SK-N-DZ (cell line): ENCODE results near the gene NEDD8.

Experiments
- DNase-seq: peaks from one replicate; pipeline ENCODE4 v3.0.0-alpha.2; 2015; ENCODE audit warnings: low spot score
- small RNA-seq, 2 experiments: library from RNA; depleted of rRNA; stranded (forward); fragments of <200 nt; gene quantifications; one replicate each; pipeline ENCODE3, GENCODE V24; 2014

The NEDD8 gene

DNA sequence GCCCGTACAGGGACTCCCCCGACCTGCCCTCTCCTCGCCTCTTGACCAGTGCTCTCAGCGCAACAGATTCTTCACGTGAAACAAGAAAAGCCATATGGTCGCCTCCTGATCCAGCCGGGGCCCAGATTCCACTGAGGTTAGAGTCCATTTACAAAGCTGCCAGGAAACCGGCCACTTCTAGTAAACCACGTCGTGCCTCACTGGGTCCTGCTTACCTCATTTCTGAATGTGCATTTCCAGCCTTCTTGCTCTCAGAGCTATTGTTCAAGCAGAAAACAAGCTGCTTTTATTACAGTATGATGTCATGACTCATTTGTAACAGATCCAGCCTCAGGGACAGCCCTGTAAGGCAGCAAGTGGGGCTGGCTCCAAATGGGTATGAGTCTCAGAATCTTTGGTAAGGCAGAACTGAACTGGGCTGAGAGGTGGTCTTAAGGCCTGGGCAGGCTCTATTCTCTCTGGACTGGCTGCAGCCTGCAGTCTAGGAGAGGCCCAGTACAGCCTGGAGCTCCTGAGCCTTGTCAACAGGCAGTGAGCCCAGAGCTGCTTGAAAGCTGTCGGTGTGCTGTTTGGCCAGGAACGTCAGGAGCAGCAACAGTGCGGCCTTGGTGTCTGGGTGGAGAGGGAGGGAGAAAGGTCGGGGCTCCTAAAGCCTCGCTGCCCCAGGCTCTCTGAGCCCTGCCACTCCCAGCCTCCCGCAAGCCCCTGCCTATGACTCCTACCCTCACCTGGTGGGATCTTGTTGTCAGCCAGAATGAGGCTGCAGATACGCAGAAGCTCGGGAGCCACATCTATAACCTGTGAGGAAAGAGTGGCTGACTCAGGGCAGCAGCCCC, 52.0 kb downstream of the NEDD8 start:
- DNase-seq, result no peak

DNA sequence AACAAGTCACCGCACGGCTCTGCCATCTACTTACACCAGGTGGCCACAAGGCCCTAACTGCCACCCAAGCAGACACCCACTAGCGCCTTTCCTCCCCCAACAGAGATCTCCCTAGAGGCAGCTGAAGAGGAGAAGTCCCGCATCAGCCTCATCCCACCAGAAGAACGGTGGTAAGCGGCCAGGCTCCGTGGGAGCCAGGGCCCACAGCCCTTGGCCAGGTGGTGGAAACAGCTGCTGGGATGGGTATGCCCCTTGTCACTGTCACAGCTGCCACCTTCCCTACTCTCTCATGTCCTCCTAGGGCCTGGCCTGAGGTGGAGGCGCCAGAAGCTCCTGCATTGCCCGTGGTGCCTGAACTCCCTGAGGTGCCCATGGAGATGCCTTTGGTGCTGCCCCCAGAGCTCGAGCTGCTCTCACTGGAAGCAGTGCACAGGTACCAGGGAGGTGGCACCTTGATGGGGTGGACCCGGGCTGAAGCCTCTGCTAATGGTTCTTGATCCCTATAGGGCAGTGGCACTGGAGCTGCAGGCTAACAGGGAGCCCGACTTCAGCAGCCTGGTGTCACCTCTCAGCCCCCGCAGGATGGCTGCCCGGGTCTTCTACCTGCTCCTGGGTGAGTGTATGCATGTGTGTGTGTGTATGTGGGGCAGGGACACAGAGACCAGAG, 52.7 kb downstream of the NEDD8 start:
- no peak for DNase-seq

DNA sequence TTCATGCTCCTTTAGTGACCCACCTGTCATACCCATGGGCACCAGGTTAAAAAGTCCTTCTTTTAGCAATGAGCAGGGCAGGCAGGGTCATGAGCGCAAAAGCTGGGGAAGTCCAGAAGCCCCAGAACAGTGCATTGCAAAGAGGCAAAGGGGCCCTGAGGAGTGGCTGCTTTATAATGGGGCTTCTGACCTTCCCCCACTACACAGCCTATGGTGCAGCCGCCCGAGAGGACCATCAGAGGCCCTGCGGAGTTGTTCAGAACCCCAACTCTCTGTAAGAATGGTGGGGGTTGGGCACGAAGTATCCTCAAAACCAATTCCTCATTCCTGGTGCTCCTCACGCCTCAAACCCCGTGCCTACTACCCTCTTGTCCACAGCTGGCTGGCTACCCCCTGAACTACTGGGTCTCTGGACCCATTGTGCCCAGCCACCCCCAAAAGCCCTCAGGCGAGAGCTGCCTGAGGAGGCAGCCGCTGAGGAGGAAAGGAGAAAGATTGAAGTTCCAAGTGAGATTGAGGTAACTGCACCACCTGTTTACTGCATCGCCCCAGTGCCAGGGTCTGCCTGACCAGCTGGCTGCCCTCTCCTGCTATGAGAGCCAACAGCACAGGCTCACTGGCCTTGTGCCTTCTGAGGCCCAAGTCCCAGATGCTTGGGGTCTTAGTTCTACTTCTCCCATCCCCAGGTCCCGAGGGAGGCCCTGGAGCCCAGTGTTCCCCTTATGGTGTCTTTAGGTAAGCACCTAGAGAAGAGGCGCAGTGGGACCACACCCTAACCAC, 53.6 kb downstream of the NEDD8 start:
- no peak for DNase-seq

DNA sequence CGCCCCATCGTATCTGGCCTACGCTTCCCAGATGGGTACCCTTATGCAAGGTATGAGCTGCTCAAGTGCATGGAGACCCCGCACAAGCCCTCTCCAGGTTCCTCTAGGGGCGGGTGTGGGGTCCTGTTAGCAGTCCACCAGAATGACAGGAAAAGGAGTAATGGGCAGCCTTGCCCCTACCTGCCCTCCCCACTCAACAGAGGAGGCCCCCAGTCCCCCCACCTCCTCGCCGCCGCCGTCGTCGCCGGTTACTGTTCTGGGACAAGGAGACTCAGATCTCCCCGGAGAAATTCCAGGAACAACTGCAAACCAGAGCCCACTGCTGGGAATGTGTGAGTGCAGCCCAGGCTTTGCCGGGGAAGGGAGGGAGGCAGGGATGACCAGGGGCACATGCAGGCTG, 54.3 kb downstream of the NEDD8 start:
- DNase-seq, result no peak

DNA sequence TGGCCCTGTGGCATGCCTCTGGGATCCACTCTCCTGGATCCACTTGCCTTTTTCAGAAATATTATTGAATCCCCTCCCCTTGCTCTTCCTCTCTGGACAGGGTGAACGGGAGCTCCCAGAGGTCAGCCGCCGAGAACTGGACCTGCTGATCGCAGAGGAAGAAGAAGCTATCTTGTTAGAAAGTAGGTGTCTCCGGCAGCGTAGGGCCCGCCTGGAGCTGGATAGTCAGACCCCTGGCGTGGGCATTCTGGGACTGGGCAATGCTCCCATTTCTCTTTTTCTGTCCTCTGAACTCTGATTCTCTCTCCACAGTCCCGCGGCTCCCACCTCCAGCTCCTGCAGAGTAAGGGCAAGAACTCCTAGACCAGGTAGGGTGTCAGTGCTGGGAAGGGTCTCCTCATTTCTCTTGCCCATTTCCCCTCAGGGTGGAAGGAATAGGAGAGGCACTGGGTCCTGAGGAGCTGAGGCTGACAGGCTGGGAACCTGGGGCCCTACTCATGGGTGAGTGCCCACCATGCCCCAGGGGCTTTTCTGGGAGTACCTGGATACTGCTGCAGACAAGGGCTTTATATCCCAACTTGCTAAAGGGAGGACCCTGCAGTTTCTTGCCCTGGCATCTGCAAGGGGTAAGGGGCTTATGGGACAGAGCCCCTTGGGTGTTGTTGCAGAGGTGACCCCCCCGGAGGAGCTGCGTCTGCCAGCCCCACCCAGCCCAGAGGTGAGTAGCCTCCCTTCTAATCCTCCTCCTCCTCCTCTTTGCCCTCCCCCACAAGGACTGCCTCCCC, 54.9 kb downstream of the NEDD8 start:
- no peak for DNase-seq

DNA sequence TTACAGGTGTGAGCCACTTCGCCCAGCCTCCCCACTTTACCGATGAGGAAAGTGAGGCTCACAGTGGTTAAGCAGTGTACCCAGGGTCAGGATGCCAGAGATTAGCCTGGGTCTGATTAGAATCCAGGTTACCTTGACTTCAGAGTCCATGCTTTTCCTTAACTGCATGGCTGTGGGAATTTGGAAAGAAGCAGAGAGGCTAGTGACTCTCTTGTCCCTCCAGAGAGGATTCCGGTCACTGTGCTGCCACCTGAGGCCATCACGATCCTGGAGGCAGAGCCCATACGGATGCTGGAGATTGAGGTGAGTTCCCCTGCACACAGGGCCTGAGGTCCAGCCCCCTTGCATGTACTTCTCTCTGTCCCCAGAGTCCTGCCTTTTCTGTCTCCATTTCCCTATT, 55.6 kb downstream of the NEDD8 start:
- DNase-seq, result no peak

DNA sequence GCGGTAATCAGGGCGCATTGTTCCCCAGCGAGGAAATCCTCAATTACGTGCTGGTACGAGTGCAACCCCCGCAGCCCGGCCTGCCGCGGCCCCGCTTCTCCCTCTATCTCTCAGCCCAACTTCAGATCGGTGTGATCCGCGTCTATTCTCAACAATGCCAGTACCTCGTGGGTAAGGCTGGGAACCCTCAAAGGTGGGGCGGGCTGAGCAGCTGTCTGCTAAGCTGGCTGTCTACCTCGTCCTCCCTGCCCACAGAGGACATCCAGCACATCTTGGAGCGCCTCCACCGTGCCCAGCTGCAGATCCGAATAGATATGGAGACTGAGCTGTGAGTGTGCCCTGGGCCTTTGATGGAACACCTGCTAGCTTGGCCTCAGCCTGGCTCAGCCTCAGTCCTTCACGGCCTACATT, 59.3 kb downstream of the NEDD8 start:
- DNase-seq, result no peak

DNA sequence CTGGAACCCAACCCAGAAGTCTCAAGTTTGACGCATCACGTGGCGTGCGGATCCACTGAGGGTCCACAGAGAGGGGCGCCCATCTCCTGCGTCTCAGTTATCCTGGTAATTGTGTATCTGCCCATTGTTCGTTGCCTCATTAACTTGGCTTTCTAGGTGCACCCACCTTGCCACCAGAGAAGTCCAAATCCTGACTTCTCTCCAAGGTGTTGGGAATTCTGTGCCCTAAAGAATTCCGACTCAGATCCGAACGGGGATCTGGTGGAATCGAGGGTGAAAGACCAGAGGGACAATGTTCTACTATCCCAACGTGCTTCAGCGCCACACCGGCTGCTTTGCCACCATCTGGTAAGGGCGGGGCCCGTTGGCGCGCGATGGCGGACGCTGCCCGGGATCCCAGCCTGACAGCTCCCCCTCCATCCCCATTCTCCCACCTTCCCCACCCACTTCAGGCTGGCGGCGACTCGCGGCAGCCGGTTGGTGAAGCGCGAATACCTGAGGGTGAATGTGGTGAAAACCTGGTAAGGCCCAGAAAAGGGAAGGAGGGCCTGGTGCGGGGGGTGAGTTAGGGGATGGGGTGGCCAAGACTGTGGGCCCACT, 59.8 kb downstream of the NEDD8 start:
- DNase-seq, result no peak

DNA sequence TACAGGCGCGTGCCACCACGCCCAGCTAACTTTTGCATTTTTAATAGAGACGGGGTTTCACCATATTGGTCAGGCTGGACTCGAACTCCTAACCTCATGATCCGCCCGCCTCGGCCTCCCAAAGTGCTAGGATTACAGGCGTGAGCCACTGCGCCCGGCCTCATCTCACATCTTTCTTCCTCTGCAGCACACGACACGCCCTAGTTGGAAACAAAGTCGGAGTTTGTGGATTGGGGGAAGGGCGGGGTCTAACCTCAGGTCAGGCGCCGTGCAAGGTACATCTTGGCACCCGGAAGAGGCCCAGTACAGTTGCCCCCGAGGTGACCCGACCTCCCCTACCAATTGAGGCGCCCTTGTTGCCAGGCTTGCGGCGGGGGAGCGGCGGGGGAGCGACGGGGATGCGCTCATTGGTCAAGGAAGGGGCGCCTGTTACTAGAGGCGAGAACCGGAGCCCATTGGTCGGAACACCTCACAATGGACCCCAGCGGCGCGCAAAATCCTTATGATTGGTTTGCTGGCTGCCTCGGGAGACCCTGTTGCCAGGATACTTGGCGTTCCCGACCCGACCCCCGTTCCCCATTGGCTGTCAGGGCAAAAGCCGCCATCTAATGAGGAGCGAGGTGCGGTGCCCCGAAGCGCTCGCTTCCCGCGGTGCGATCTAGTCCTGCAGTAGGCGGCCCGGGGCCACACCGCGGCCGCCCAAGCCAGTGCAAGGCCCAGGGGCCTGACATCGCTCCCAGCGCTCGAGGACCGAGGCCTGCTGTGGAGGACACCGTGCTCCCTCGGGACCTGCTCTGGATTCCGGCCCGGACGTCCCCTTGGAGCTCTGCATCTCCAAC, 60.5 kb downstream of the NEDD8 start, which contains the start of gene REC8:
TSS of gene REC8 (plus strand) at position 659 of the 839 bp plus-strand sequence. CDS start 473 bp downstream, outside the sequence.
- DNase-seq, result peak; percentile 99

DNA sequence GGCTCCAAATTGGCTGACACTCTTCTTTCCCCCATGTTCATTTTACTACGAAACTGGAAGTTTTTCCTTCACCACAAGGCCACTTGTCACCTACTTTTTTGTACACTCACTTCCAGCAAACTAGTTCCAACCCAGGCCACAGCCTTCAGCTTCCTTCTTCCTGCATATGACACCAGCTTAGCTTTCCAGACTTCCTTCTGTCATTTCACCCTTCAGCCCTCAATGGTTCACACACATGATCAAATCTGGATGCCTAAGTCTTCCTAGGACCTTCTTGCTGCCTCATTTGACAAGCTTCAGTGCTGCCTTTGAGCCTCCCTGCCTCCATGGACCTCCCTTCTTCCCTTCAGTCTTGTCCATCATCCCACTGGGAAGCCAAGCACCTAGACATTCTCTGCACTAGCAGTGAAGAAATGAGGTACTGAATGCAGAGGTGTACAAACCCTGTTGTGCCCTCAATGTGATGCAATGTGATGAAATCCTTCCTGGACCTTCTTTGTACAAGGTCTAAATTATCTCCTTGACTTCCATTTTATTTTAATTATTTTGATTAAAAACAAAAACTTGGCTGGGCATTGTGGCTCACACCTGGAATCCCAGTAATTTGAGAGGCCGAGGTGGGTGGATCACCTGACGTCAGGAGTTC, 64.6 kb downstream of the NEDD8 start:
- DNase-seq, result no peak

Small RNA genes within 50 kb of the gene (small RNA-seq; reads per million reads assigned to genes)
- gene AL136295.4, result 0 to 0.04 reads per million in 2 experiments
- gene CHMP4A, result 0 reads per million in 2 experiments
- 0.05 to 0.09 reads per million in 2 experiments for gene IPO4
- 0 reads per million in 2 experiments for gene MDP1
